Non-pigmented ciliary epithelial cell (primary cell): ENCODE results near the gene FEM1C.
"Not testable (repeated sequence)": the region's sequence is repeated elsewhere in the genome, so short reads cannot be mapped to it uniquely, and the experiment has no call there.

Experiments used
- DNase-seq: peaks from one replicate; pipeline ENCODE4 v3.0.0-alpha.2; 2010; ENCODE audit warnings: low read depth

The FEM1C gene

DNA sequence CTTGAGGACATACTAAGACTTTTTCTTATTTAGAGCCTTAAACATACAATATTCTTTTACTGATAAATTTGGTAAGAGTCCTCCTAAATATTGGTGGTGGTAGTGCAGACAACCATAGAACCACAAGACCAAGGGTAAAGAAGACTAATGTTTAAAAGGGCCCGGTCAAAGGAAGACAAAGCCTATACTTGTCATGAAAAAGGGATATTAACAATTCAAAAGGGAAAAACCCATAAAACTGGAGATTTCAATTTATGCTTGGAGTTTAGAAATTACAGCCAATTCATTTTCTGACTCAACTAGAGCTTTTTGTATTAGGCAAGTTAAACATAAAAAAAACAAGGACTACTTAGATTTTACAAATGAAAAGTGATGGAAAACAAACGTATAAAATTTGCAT, 24.4 kb downstream of the FEM1C start:
- no peak for DNase-seq

DNA sequence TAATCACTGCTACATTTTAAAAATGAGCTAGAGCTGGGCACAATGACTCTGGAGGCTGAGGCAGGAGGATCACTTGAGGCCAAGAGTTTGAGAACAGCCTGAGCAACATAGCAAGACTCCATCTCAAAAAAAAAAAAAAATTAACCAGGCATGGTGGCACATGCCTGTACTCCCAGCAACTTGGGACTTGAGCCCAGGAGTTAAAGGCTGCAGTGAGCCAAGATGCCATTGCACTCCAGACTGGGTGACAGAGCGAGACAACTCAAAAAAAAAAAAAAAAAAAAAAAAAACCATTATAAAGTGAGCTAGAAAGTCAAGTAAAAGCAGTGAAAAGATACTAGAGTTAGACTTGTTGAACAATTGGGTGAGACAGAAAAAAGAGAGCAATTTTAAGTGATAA, 28.2 kb downstream of the FEM1C start:
- DNase-seq = no peak

DNA sequence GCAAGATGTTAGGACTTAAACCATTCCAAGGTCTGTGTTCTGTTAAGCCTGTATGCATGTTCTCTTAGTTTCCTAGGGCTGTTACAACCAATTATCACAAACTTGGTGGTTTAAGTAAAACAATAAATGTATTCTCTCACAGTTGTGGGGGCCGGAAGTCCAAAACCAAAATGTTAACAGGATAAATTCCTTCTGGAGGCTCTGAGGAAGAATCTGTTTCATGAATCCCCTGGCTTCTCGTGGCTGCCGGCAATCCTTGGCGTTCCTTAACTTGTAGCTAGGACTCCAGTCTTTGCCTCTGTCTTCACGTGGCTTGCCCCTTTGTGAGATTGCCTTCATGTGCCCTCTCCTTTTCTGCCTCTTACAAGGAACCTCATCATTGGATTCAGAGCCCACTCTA, 30.4 kb downstream of the FEM1C start:
- no peak for DNase-seq

DNA sequence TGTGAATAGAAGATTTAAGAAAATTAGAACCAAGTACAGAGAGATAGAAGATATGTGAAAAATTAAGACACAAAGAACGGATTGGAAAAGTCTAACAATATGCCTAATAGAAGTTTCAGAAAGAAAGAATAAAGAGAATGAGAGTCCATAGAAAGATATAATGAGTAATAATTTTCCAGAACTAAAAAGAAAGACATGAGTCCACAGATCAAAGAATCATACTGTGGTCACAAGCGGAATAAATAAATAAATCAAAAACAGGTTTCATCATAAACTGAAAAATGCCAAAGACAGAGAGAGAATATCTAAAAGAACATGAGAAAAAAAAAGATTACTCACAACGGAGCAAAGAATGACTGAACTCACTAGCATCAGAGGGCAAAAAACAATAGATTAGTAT, 32.9 kb downstream of the FEM1C start:
- no peak for DNase-seq

DNA sequence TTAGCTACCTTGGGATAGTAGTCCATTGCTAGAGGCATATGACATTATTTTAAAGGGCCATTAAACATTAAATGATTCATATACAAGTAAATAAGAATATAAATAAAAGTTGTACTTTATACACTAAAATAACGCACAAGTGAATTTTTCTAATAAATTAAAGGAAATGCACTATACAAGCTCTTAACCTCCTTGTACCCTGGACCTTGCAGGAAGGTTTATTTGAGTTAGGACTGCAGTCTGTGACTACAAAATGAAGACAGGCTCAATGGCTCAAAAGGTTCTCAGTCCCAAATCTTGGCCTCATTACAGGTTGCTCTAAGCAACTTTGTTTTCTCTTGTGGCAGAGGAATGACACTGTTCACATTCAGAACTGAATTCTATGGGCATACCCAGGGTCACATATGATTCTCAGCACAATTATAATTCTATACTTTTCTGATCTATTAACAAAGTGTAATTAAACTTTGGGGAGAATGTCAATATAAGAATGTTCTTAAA, 34.4 kb downstream of the FEM1C start:
- DNase-seq = no peak

DNA sequence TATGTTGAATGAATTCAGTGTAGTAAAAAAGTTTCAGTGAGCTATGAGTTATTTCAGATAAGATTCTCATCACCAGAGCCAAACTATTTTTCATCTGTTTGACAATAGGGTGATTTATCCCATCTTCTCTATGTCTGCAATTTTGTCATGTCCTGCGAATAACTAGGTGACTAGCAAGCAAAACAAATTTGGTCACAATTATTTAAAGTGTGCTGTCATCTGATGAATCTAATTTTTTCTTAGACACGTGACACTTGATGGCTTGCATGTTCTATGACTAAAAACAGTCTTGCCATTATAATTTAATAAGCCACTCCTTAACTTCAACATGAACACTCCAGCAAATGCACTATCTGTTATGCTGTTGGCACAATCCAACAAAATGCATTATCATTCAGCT, 35.0 kb downstream of the FEM1C start:
- no peak for DNase-seq

DNA sequence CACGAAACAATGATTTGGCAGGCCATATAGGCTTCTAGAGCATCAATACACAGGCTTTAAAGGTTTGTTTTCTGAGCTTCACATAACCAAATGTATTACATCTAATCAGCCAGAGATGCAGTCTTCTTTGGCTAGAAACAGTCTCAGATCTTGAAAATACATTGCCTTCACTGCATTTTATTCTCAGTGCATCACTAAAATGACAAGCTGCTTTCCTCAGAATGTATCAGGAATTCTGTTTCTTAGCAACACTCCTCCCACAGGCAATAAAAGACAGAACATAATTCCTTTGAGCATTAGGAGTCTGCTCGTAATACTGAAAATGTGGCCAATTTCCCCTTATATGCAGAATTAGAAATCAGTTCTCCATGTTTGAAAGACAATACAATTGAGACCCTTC, 36.9 kb downstream of the FEM1C start:
- DNase-seq = peak; percentile 11

DNA sequence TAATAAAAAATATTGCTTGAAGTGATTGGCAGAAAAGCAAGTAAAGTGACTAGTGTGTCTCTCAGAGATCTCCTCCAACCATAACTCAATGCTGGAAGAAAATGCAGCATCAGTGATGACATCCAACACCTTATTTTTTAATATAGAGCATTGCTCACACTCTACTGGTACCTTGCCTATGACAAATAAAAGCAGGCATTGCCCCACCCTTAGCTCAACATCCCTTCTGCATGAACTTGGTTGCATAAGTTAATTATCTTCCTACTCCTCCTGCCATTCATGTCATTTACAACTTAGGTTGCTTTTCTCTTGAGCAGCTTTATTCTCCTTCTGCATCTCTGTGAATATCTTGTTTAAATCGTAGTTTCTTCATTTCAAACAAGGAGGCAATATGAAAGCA, 41.2 kb downstream of the FEM1C start:
- DNase-seq = no peak

DNA sequence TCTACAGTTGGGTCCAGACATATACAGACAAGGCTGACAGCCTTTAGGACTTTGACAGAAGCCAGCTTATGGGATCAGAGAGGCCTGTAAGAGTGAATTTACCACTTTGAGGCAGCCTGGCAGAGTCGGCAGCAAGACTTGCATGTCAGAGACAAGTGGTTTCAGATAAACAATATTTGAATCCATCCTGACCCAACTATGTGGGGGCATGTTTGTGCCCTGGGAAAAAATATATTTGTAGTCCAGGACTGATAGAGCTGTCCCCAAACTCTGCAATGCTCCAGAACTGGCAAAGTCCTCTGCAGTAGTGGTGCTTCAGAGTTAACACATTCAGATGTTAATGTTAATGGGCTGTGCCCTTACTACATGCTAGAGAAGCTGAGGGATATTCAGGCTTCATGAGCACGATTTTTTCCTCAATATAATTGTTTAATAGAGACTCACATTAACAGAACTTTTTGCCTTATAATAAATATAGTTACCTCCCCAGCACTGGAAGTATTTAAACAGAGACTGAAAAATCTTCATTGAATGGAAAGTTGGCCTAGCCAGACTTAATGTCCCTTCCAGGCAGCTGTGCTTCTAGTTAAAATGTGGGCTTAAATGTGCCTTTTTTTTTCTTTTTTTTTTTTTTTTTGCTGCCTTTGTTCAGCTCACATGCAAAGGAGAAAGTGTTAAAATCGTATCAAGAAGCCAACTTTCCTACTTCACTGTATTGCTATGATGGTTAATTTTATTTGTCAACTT, 42.9 kb downstream of the FEM1C start:
- DNase-seq = no peak

DNA sequence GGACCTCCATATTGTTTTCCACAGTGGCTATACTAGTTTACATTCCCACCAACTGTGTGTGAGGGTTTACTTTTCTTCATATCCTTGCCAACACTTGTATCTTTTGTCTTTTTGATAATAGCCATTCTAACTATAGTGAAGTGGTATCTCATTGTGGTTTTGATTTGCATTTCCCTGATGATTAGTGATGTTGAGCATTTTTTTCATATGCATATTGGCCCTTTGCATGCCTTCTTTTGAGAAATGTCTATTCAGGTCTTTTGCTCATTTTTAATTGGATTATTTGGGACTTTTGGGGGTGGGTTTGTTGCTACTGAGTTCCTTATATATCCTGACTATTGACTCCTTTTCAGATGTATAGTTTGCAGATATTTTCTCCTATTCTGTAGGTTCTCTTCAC, 44.4 kb downstream of the FEM1C start:
- no peak for DNase-seq

DNA sequence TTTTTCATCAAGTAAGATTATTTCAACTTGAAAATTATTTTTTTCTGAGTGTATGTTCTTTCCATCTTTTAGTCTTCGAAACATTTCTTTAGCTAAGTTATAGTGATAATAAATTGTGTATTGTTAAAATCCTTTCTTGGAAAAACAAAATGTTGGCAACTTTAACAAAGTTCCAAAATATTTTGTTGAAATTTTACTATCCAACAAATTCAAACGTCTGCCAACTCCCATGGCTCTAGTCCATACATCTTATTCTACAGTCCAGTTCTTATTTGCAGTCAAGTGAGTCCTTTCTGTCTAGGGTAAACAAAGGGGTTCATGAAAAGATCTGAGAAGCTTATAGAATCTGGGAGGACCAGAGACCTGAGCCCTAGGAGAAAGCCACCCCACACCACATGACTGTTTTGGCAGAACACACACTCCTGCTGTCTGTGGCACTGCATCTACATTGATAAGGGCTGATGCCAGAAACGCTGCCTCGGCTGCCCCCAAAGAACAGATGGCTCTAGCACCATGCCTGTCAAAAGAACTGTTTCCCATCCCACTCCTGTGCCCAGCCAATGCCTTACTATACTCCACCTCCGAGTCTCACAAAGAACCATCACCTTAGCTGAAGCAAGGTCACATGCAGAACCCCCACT, 47.5 kb downstream of the FEM1C start:
- DNase-seq = no peak

DNA sequence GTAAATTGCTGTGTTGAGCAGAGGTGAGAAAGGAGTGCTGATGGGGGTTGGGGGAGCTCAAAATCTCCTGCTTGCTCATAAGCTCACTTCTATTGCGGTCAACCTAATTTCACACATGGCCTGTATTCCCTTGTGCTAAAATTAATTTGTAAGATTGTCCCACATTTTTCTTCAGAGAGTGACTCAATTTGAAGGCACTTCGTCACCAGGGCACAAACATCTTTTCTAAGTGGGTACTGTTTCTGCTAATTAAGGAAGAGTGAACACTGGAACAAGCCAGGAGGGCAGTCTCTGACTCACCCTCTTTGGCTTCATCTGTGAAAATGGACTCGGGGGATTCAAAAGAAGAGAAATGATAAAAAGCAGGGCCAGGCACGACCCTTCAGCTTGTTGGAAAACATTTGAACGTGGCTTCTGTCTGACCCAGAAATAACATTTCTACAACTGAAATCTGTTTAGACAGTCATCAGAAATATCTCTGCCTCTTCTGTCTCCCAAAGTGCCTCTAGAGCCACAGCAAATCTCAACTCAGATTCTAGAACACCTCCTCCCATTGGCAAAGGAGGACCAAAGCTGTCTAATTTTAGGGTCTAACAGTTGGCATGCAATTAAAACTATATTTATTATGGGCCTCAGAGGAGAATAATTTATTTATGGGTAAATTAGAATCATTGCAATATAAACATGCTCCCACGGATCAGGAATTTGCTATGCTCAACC, 49.8 kb downstream of the FEM1C start:
- DNase-seq = no peak

DNA sequence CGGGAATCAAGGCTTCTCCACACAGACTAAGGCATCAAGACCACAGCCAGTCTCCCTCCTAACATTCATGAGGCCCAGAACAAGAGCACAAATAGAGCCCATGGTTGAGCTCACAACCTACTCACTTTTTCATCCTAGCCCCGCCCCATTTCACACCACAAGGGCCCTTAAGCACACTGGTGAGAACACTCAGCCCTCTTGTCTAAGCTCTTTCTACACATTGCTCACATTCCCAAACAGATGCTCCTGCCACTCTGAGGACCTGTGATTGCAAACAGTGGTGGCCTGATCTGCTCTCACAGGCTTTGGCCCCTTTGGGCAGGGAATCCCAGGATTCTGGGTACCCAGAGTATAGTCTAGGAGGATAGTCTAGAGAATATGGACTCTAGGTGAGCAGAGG, 54.0 kb downstream of the FEM1C start:
- no peak for DNase-seq

DNA sequence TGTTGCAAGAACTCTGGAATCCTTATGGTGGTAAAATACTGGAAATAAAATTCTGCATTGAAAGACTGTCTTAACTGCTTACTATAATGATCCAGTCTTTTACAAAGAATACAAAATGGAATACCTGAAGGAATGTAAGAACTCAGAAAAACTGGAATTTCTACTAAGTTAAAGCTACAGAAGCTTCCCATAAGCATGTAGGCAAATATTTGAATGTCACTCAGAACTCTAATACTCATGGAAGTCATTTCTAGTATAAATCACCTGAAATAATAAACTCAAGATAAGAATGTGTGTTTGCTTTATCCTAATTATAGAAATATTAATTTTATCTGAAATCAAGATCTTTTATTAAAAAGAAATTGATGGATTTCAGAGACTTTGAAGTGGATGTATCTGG, 54.8 kb downstream of the FEM1C start:
- DNase-seq = no peak

DNA sequence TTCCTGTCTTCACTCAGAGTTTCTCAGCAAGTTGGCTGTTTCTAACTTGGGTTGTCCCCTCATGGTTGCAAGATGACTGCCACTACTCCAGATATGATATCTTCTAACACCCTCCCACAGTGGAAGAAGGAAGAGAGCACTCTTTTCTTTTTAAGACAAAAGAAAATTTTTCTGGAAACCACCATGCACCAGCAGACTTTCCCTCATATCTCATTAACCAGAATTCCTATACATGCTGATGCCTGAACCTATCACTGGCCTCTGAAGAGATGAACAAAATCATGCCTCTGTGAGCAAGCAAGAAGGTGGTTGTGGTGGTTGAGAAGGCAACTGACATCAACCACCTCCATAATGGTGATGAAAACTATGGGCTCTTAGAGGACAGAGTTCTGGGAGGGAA, 56.8 kb downstream of the FEM1C start:
- no peak for DNase-seq

DNA sequence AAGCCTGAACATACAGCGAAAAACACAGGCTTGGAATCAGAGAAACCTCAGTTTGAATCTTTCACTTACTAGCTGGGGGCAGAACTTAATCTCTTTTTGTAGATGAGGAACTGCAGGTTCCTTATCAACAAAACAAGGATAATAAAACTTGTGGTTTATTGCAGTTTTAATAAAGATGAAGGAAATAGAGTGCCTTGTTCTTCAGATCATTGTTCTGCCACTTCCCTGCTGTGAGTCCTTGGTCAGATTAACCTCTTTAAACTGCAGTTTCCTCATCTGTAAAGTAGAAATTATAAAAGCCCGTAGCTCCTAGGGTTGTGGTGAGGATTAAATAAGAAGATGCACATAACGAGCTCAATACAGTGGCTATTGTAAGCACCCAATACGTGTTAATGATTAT, 57.4 kb downstream of the FEM1C start:
- no peak for DNase-seq

DNA sequence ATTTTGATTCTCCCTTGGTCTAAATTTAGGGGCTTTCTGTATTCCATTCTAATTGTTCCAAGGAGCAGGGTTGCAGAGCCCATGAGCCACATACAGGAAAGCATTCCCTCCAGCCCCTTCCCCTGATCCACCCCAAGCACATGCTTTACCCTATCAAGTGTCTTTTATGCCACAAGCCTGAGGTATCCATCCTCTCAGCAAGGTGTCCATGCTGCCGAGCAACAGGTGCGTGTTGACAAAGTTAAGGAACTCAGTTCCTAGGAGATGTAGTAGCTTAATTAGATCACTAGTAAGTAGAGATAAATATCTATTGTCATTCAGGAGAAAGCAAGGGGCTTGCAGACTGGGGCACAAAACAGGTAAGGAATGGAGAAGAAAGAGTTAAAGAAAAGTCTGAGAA, 57.8 kb downstream of the FEM1C start:
- DNase-seq = no peak

DNA sequence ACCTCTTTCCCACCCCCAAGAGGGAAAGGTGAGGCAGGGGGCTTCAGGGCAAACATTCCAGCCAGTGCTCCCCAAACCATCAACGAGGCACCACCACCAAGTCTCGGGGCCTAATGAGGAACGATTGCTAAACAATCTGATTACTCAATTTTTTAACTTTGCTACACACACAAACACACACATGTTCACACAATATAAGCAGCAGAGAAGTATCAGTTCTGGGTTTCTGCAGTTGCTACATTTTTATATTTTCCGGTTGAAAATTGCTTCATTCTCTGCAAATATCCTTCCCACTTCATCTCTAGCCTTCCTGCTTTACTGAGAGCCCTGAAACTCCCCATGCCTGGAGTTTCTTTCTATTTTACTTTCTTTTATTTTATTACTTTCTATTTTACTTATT, 60.2 kb downstream of the FEM1C start:
- DNase-seq = no peak

DNA sequence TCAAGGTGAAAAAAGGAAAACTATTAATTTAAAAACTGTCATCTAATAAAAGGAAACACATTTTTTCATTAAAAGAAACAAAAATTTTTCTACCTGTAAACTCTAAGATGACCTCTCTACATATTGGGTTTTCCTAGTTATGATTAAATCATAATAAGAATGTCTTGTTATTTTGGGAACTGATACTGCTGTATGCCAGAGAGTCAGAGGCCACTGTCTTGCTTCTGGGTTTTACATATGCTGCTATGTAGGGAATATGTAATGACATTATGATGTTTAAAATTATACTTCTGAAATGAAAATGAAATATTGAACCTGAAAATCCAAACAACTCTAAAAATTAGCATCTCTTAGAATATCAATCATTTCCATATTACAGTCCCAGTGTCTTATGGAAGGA, 63.7 kb downstream of the FEM1C start:
- DNase-seq = no peak

DNA sequence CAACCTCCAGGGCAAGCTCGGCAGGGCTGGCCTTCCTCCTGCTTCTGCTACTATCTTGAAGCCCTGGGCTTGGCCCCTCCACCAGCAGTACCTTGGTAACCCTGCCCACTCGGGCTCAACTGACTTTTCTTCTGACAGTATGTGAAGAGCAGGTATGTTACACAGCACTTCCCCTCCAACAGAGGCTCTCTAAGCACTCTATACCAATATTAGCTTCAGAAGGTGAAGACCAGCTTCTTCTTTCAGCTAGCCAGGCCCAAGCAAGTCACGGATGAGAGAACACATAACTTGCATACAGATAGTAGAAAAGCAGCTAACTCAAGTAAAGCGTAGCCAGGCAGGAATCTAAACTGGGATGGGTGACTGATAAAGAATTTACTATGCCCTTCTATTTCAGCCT, 64.3 kb downstream of the FEM1C start:
- no peak for DNase-seq

DNA sequence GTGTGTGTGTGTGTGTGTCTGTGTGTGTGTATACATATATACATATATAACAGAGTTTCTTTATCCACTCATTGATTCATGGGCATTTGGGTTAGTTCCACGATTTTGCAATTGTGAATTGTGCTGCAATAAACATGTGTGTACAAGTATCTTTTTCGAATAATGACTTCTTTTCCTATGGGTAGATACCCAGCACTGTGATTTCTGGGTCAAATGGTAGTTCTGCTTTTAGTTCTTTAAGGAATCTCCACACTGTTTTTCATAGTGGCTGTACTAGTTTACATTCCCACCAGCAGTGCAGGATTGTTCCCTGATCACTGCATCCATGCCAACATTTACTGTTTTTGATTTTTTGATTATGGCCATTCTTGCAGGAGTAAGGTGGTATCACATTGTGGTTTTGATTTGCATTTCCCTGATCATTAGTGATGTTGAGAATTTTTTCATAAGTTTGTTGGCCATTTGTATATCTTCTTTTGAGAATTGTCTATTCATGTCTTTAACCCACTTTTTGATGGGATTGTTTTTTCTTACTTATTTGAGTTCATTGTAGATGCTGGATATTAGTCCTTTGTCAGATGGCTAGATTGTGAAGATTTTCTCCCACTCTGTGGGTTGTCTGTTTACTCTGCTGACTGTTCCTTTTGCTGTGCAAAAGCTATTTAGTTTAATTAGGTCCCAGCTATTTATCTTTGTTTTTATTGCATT, 65.3 kb downstream of the FEM1C start:
- DNase-seq = not testable (repeated sequence)

DNA sequence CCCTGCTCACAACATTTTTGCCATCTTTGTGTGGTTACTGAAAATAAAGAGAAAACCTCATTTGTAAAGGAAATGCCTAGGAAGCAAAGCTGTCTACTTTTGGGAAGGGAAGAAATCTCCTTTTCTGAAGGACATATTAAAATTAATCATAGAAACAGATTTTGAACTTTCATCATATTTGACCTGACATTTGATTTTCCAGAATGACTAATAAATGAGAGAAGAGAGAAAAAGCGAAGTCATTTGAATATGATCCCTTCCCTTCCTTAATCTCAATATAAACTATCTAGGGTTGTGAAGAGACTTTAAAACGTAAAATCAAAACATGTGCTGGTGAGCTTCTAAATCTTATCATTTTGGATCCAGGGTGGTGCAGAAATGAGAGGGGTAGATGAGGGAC, 66.3 kb downstream of the FEM1C start:
- DNase-seq = no peak

DNA sequence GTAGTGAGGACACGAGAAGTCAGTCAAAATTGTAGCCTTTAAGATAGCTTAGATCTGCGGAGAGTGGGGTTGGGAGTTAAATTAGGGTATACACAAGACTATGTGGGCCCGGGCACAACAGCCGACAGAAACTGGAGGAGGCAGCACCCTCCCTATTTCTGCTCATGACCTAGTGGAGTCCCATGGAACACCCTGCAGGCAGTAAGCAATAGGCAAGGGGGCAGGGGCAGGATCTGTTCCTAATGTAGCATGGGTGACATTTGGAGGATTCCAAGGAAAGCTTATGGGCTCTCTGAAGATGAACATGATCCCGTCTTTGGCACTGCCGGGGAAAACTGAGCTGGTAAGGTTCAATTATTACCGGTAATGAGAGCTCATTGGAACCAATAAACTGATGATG, 67.0 kb downstream of the FEM1C start:
- DNase-seq = no peak
